ENCODE measurements around the gene NAV3. TPM values are rescaled to one million over a fixed set of nuclear protein-coding genes. Genes with fewer than 3 reads are reported as not detected.

NAV3 gene
- total RNA-seq, result 4.7 and 8.6 TPM in 2 replicates

GRCh38 chr12:77830583-77831351 lies at the start of gene NAV3:
Gene NAV3 (plus strand): TSS chr12:77830894. CDS start chr12:77831462, 568 bp downstream.

